HL-60 (cell line): ENCODE data around the gene REPS1.
A peak's percentile ranks its signal among the peaks of the same experiment; 100 is the strongest.

Experiments used
- DNase-seq, 2 experiments: peaks; one replicate each; pipeline ENCODE4 v3.0.0-alpha.2; 2010 to 2020; ENCODE audit warnings: low read depth in 1 of 2, low spot score in 1 of 2
- H3K27ac ChIP-seq: fragments of 250-450 bp; sonication (Bioruptor Pico); replicated peaks from 2 replicates; pipeline ENCODE4 v1.5.1; 2020; ENCODE audit warnings: mild to moderate bottlenecking, moderate library complexity
- H3K27me3 ChIP-seq: fragments of 250-450 bp; sonication (Bioruptor Pico); 2 replicates; pipeline ENCODE4 v1.5.1; 2021; ENCODE audit warnings: mild to moderate bottlenecking, moderate library complexity; ENCODE audit not compliant: insufficient read depth, poor library complexity, severe bottlenecking
- H3K4me3 ChIP-seq: replicated peaks from 2 replicates; pipeline ENCODE4 v1.5.1; 2011; ENCODE audit warnings: mild to moderate bottlenecking, control low read depth, low read length; ENCODE audit not compliant: insufficient read depth
- CTCF ChIP-seq: IDR thresholded peaks from one replicate; pipeline ENCODE4 v1.5.1; 2011; ENCODE audit warnings: low read length, control low read depth, inconsistent platforms; ENCODE audit not compliant: insufficient read depth
- GABPA ChIP-seq: IDR thresholded peaks from 2 replicates; pipeline ENCODE4 v1.6.1; 2012; ENCODE audit warnings: low read depth
- POLR2AphosphoS5 ChIP-seq: IDR thresholded peaks from 2 replicates; pipeline ENCODE4 v1.6.1; 2012; ENCODE audit warnings: low read depth
- REST ChIP-seq: IDR thresholded peaks from 2 replicates; pipeline ENCODE4 v1.6.1; 2012; ENCODE audit warnings: low read depth; ENCODE audit not compliant: insufficient replicate concordance
- SPI1 ChIP-seq: IDR thresholded peaks from 2 replicates; pipeline ENCODE4 v1.6.1; 2012; ENCODE audit warnings: low read depth, mild to moderate bottlenecking, borderline replicate concordance

The REPS1 gene

GRCh38 chr6:138912308-138912707 is 75.7 kb downstream of the REPS1 start:
- Histone ChIP-seq H3K4me3 (no peak overlapping the region), H3K27ac (no peak overlapping the region), H3K27me3 (no peaks in the 10 kb centered on the region)
- DNase-seq = no peak
- TF ChIP-seq POLR2AphosphoS5 (no peak), GABPA (no peak), SPI1 (no peak), CTCF (no peak), REST (no peak)

GRCh38 chr6:138909975-138910374 is 78.1 kb downstream of the REPS1 start:
- no peak for DNase-seq
- no peaks in the 10 kb centered on the region for H3K27me3 ChIP-seq
- no peak overlapping the region for H3K4me3 ChIP-seq
- H3K27ac ChIP-seq = no peak overlapping the region
- no peak for TF ChIP-seq SPI1
- TF ChIP-seq CTCF = no peak
- TF ChIP-seq REST = no peak
- TF ChIP-seq POLR2AphosphoS5 = no peak
- no peak for TF ChIP-seq GABPA

- no peak overlapping the region for H3K4me3 ChIP-seq
- no peak overlapping the region for H3K27ac ChIP-seq
- TF ChIP-seq REST = no peak
- no peak for TF ChIP-seq GABPA
- TF ChIP-seq SPI1 = peak; percentile 14; the same call in 1 of the 2 replicates
- no peak for TF ChIP-seq CTCF
- TF ChIP-seq POLR2AphosphoS5 = no peak
- no peaks in the 10 kb centered on the region for H3K27me3 ChIP-seq
- DNase-seq = no peak
These were observed 78.5 kb downstream of the REPS1 start for GRCh38 chr6:138909511-138909910.
